ENCODE measurements around the gene TAGLN. TPM values are rescaled to one million over a fixed set of nuclear protein-coding genes. Genes with fewer than 3 reads are reported as not detected.

TAGLN gene
- polyA plus RNA-seq, 2 of the 4 experiments (the other 2 are of a cell fraction), result 43.2 to 287 TPM

DNA sequence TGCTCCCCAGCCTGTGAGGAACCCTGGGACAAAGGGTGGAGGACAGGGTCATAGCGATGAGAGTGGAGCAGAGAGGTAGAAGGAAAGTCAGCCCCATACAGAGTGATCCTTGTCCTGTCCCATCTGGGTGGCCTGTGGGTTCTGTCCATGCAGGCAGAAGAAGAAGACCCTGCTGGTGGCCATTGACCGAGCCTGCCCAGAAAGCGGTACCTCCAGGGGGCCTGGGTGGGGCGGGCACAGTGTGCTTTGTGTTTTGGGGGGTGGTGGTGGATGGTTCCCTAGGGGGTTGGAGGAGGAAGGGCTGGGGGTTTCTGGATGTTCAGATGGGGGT lies 12.8 kb upstream of the TAGLN start:
- Histone ChIP-seq H3K4me3 (no peak overlapping the region), H3K27ac (no peak overlapping the region), H3K9me3 (no peaks in the 10 kb centered on the region), H3K4me1 (no peaks in the 10 kb centered on the region), H3K4me2 (no peak overlapping the region)
- DNase-seq (ENCODE audit: low read depth in 1 of 2, low spot score in 1 of 2) (no peak), ATAC-seq (no peak), FAIRE-seq (no peak)
- ChIA-PET POLR2A (no interaction called here), CTCF (no interaction called here)
- TF ChIP-seq MAFK (IDR thresholded peaks at IDR 0.05; ENCODE audit: partially characterized antibody) (no peak), ZNF302 (CRISPR knock-in tag; IDR thresholded peaks at IDR 0.05) (no peak)
- TF ChIP-seq, protein P1, sequence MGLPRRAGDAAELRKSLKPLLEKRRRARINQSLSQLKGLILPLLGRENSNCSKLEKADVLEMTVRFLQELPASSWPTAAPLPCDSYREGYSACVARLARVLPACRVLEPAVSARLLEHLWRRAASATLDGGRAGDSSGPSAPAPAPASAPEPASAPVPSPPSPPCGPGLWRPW (IDR thresholded peaks at IDR 0.05), result no peak
- WGBS (ENCODE audit: missing lambda C conversion rate), result 100% methylated on average over 1 of the region's 4 CpGs

DNA sequence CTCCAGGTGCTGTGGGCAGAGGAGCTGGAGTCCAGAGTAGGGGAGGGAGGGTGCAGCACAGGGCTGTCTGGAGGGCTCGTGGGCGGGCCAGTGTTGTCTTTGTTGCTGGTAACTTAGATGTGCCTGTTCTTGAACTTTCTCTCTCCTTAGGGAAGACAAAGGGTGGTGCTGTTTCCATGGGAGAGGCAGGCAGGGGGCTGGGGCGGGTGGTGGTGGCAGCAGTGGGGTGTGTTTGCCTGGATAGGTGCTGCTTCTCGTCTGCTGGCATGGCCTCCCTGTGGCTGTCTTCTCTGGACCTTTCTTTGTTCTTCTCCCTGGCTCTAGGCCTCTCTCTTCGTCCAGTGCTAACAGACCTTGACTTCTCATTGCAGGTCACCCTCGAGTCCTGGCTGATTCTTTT lies 12.2 kb upstream of the TAGLN start:
- no peak for TF ChIP-seq JUNB (IDR thresholded peaks at IDR 0.05)
- no peak for TF ChIP-seq NPAS2 (CRISPR knock-in tag; IDR thresholded peaks at IDR 0.05; ENCODE audit: borderline replicate concordance)
- TF ChIP-seq CHD4 (IDR thresholded peaks at IDR 0.05; ENCODE audit: borderline replicate concordance), result no peak
- TF ChIP-seq FOXS1 (CRISPR knock-in tag; IDR thresholded peaks at IDR 0.05), result no peak
- TF ChIP-seq, protein P1 (IDR thresholded peaks at IDR 0.05), result no peak
- no peak for TF ChIP-seq SMC3 (IDR thresholded peaks at IDR 0.05)
- no peak for TF ChIP-seq HEYL (CRISPR knock-in tag; IDR thresholded peaks at IDR 0.05)
- TF ChIP-seq MYC (IDR thresholded peaks at IDR 0.05; ENCODE audit: borderline replicate concordance, low read length), result no peak
- no peak for TF ChIP-seq EP300 (IDR thresholded peaks at IDR 0.05)
- no peak for TF ChIP-seq CHD2 (IDR thresholded peaks at IDR 0.05; ENCODE audit: low read length, partially characterized antibody)
- no peak for TF ChIP-seq RARB (CRISPR knock-in tag; IDR thresholded peaks at IDR 0.05)
- H3K4me2 ChIP-seq, result no peak overlapping the region
- no peaks in the 10 kb centered on the region for H3K4me1 ChIP-seq
- POLR2A ChIA-PET, result no interaction called here
- H3K4me3 ChIP-seq, result no peak overlapping the region
- H3K27ac ChIP-seq, result no peak overlapping the region
- WGBS (ENCODE audit: missing lambda C conversion rate), result 83% methylated on average over 6 of the region's 6 CpGs
- no peak for DNase-seq (ENCODE audit: low read depth in 1 of 2, low spot score in 1 of 2)
- no peaks in the 10 kb centered on the region for H3K9me3 ChIP-seq
- ATAC-seq, result no peak
- CTCF ChIA-PET, result no interaction called here
- no peak for FAIRE-seq

DNA sequence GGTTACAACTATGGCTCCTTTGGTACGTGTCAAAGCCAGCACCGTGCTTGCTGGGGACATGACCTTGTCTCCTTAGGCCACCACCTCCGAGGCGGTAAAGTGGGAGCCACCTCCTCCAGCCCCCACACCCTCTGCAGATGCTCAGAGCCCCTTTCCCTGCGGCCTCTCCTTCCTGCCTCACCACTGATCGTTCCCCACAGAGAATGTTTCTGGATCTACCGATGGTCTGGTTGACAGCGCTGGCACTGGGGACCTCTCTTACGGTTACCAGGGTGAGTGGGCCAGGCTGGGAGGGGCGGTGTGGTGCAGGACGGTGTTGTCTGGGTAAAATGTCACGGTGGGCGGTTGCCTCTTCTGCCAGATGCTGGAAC lies 11.8 kb upstream of the TAGLN start:
- Histone ChIP-seq H3K4me3 (no peak overlapping the region), H3K27ac (no peak overlapping the region), H3K9me3 (no peaks in the 10 kb centered on the region), H3K4me2 (no peak overlapping the region), H3K4me1 (no peaks in the 10 kb centered on the region)
- ChIA-PET CTCF (no interaction called here), POLR2A (no interaction called here)
- no peak for ATAC-seq
- DNase-seq (ENCODE audit: low read depth in 1 of 2, low spot score in 1 of 2), result no peak
- 91% methylated on average over 13 of the region's 13 CpGs for WGBS (ENCODE audit: missing lambda C conversion rate)
- no peak for FAIRE-seq
- TF ChIP-seq ESRRA (IDR thresholded peaks at IDR 0.05; ENCODE audit: borderline replicate concordance, low read length), result no peak
- TF ChIP-seq RARB (CRISPR knock-in tag; IDR thresholded peaks at IDR 0.05), result no peak
- TF ChIP-seq TP53 (CRISPR knock-in tag; IDR thresholded peaks at IDR 0.05), result no peak
- TF ChIP-seq RFX5 (IDR thresholded peaks at IDR 0.05), result no peak
- TF ChIP-seq TFCP2L1 (CRISPR knock-in tag; IDR thresholded peaks at IDR 0.05), result no peak
- TF ChIP-seq, protein P1 (IDR thresholded peaks at IDR 0.05), result no peak
- TF ChIP-seq CBX2 (IDR thresholded peaks at IDR 0.05; ENCODE audit: borderline replicate concordance, low read depth), result no peak
- TF ChIP-seq FOXS1 (CRISPR knock-in tag; IDR thresholded peaks at IDR 0.05), result no peak
- TF ChIP-seq, protein P2, sequence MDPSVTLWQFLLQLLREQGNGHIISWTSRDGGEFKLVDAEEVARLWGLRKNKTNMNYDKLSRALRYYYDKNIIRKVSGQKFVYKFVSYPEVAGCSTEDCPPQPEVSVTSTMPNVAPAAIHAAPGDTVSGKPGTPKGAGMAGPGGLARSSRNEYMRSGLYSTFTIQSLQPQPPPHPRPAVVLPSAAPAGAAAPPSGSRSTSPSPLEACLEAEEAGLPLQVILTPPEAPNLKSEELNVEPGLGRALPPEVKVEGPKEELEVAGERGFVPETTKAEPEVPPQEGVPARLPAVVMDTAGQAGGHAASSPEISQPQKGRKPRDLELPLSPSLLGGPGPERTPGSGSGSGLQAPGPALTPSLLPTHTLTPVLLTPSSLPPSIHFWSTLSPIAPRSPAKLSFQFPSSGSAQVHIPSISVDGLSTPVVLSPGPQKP (IDR thresholded peaks at IDR 0.05; ENCODE audit: low read depth, low read length), result no peak
- TF ChIP-seq, protein P3, sequence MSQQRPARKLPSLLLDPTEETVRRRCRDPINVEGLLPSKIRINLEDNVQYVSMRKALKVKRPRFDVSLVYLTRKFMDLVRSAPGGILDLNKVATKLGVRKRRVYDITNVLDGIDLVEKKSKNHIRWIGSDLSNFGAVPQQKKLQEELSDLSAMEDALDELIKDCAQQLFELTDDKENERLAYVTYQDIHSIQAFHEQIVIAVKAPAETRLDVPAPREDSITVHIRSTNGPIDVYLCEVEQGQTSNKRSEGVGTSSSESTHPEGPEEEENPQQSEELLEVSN (IDR thresholded peaks at IDR 0.05; ENCODE audit: borderline replicate concordance, low read depth), result no peak
- TF ChIP-seq HOXB13 (CRISPR knock-in tag; IDR thresholded peaks at IDR 0.05; ENCODE audit: low read depth), result no peak
- no peak for TF ChIP-seq HEYL (CRISPR knock-in tag; IDR thresholded peaks at IDR 0.05)

All from A549 (cell line).